GM12878 (cell line): ENCODE results near the gene ZBTB24. TPM values are rescaled to one million over a fixed set of nuclear protein-coding genes. Genes with fewer than 3 reads are reported as not detected.

ENCODE experiments used
- ATAC-seq: fragments of 200-7000 bp; cut with Tn5 transposase; 3 replicates; pipeline ENCODE4 v1.9.1; 2020; ENCODE audit warnings: mild to moderate bottlenecking, moderate library complexity
- BruUV-seq: library from RNA; stranded (reverse); fragments of 400-500 nt; replicated peaks from 2 replicates; lab custom pipeline; 2021; lab: Mats Ljungman, UMichigan
- CTCF ChIA-PET: fragments of 300-600 bp; sonication (Branson Sonifier 250); formaldehyde crosslinking; extraction: SDS; loops from one replicate; lab custom pipeline; 2021; ENCODE audit warnings: inconsistent platforms; lab: Yijun Ruan, JAX
- POLR2A ChIA-PET: fragments of 350-600 bp; formaldehyde crosslinking; extraction: SDS; loops from one replicate; lab custom pipeline; 2021; ENCODE audit warnings: inconsistent platforms; lab: Charles Lee
- RAD21 ChIA-PET: fragments of 300-600 bp; sonication (Branson Sonifier 250); formaldehyde crosslinking; loops from one replicate; lab custom pipeline; 2023; ENCODE audit warnings: antibody characterized with exemption; ENCODE audit not compliant: unreplicated experiment; lab: Charles Lee
- SMC1A ChIA-PET: fragments of 300-600 bp; sonication (Branson Sonifier 250); formaldehyde crosslinking; loops from one replicate; lab custom pipeline; 2023; ENCODE audit not compliant: unreplicated experiment, uncharacterized antibody; lab: Charles Lee
- DNase-seq: peaks from one replicate; pipeline ENCODE4 v3.0.0-alpha.2; 2011; ENCODE audit warnings: low read depth, low spot score
- FAIRE-seq: peaks from 3 replicates; lab custom pipeline; 2011; peaks lifted over from hg19 to GRCh38; lab: Jason Lieb, UNC
- H2AFZ ChIP-seq: 2 replicates; pipeline ENCODE4 v1.6.0; 2011; ENCODE audit warnings: low read depth, low read length, control low read depth; ENCODE audit not compliant: control insufficient read depth
- H3K27ac ChIP-seq: 2 replicates; pipeline ENCODE4 v1.5.1; 2011; ENCODE audit warnings: control low read depth; ENCODE audit not compliant: control insufficient read depth, insufficient read depth
- H3K27me3 ChIP-seq, 2 experiments: replicated peaks in 1 of 2; 2 replicates each; pipeline versions ENCODE4 v1.6.0 to v1.6.1; 2011; ENCODE audit warnings: low read length in 1 of 2; ENCODE audit not compliant: control insufficient read depth in 2 of 2, insufficient read depth in 2 of 2
- H3K36me3 ChIP-seq, 2 experiments: 2 replicates each; pipeline ENCODE4 v1.5.1; 2011; ENCODE audit warnings: low read length in 1 of 2; ENCODE audit not compliant: control insufficient read depth in 2 of 2, insufficient read depth in 2 of 2
- H3K4me1 ChIP-seq: 2 replicates; pipeline ENCODE4 v1.6.1; 2011; ENCODE audit warnings: mild to moderate bottlenecking, low read length, moderate library complexity, mixed read lengths; ENCODE audit not compliant: control insufficient read depth, insufficient read depth
- H3K4me2 ChIP-seq: 2 replicates; pipeline ENCODE4 v1.6.0; 2011; ENCODE audit warnings: control low read depth; ENCODE audit not compliant: control insufficient read depth, insufficient read depth
- H3K4me3 ChIP-seq: fragments of 200-600 bp; sonication (generic); 2 replicates; pipeline ENCODE4 v1.5.1; 2016
- H3K79me2 ChIP-seq: 2 replicates; pipeline ENCODE4 v1.6.0; 2011; ENCODE audit warnings: low read length; ENCODE audit not compliant: control insufficient read depth, insufficient read depth
- H3K9ac ChIP-seq: 2 replicates; pipeline ENCODE4 v1.8.0; 2011; ENCODE audit warnings: low read length, control low read depth, mixed read lengths; ENCODE audit not compliant: control insufficient read depth, insufficient read depth
- H3K9me3 ChIP-seq: replicated peaks from 3 replicates; pipeline ENCODE4 v1.5.1; 2011; ENCODE audit warnings: mild to moderate bottlenecking, low read length; ENCODE audit not compliant: control insufficient read depth, insufficient read depth
- H4K20me1 ChIP-seq: 2 replicates; pipeline ENCODE4 v1.6.0; 2011; ENCODE audit not compliant: control insufficient read depth, insufficient read depth
- ASH2L ChIP-seq: fragments of 300-600, 200-600 bp; sonication (generic); IDR thresholded peaks from 2 replicates; pipeline ENCODE4 v1.6.1; 2017; ENCODE audit warnings: low read depth, mild to moderate bottlenecking, borderline replicate concordance
- CBX5 ChIP-seq: sonication (generic); IDR thresholded peaks from 2 replicates; pipeline ENCODE4 v1.6.1; 2016; ENCODE audit warnings: low read depth, moderate library complexity, mild to moderate bottlenecking, inconsistent platforms
- CTCF ChIP-seq, 3 experiments: IDR thresholded peaks in 2 of 3; conservative IDR thresholded peaks in 1 of 3; 2 replicates each; pipeline ENCODE4 v1.5.1; 2011; ENCODE audit warnings: low read depth in 3 of 3, low read length in 3 of 3, mild to moderate bottlenecking in 3 of 3, control low read depth in 2 of 3, moderate library complexity in 2 of 3, inconsistent platforms in 1 of 3, mixed read lengths in 1 of 3; ENCODE audit not compliant: control insufficient read depth in 2 of 3, insufficient read depth in 1 of 3; ENCODE audit errors: extremely low read depth in 1 of 3
- CUX1 ChIP-seq: IDR thresholded peaks from 2 replicates; pipeline ENCODE4 v1.6.1; 2012; ENCODE audit warnings: improper control_type of control experiment, low read depth, low read length; ENCODE audit not compliant: insufficient replicate concordance
- EED ChIP-seq: sonication (generic); IDR thresholded peaks from 2 replicates; pipeline ENCODE4 v1.6.1; 2016; ENCODE audit warnings: antibody characterized with exemption, low read depth
- HCFC1 ChIP-seq: fragments of 150-350 bp; IDR thresholded peaks from 2 replicates; pipeline ENCODE4 v1.6.1; 2014; ENCODE audit warnings: low read length
- IRF3 ChIP-seq: fragments of 450-650 bp; IDR thresholded peaks from 2 replicates; pipeline ENCODE4 v1.6.1; 2014; ENCODE audit warnings: mild to moderate bottlenecking
- NFXL1 ChIP-seq: fragments of 450-650 bp; IDR thresholded peaks from 2 replicates; pipeline ENCODE4 v1.6.1; 2017; ENCODE audit warnings: antibody characterized with exemption, mild to moderate bottlenecking, borderline replicate concordance
- PML ChIP-seq: IDR thresholded peaks from 2 replicates; pipeline ENCODE4 v1.6.1; 2012; ENCODE audit warnings: low read length, inconsistent platforms
- POU2F2 ChIP-seq: IDR thresholded peaks from 3 replicates; pipeline ENCODE4 v1.6.1; 2011; ENCODE audit warnings: low read depth, mild to moderate bottlenecking, low read length, borderline replicate concordance
- RAD51 ChIP-seq: fragments of 450-650 bp; IDR thresholded peaks from 2 replicates; pipeline ENCODE4 v1.6.1; 2016; ENCODE audit warnings: moderate library complexity, mild to moderate bottlenecking, inconsistent platforms
- RCOR1 ChIP-seq: conservative IDR thresholded peaks from 2 replicates; pipeline ENCODE4 v1.6.1; 2012; ENCODE audit warnings: low read depth, low read length, improper control_type of control experiment
- SMARCA5 ChIP-seq: fragments of 450-650 bp; IDR thresholded peaks from 2 replicates; pipeline ENCODE4 v1.6.1; 2017; ENCODE audit warnings: mild to moderate bottlenecking
- SUPT20H ChIP-seq: IDR thresholded peaks from 2 replicates; pipeline ENCODE4 v1.6.1; 2011; ENCODE audit warnings: low read depth, mild to moderate bottlenecking, low read length, moderate library complexity, borderline replicate concordance; ENCODE audit not compliant: control insufficient read depth
- YY1 ChIP-seq: IDR thresholded peaks from 2 replicates; pipeline ENCODE4 v1.6.1; 2011; ENCODE audit warnings: low read depth, mild to moderate bottlenecking, low read length
- WGBS: methylation state at CpG from one replicate; pipeline ENCODE4 v1.1.6; 2016; ENCODE audit warnings: low lambda C conversion rate; ENCODE audit not compliant: insufficient replicate concordance, insufficient coverage; ENCODE audit errors: missing lambda C conversion rate; 5-methylcytosine and 5-hydroxymethylcytosine counted together
- in situ Hi-C: fragments of 300-500 bp; cut with MboI; formaldehyde crosslinking; loops from 9 replicates; pipeline ENCODE4 v1.14.3; 2018; ENCODE audit warnings: mixed read lengths
- intact Hi-C: fragments of 100-400 bp; cut with micrococcal nuclease; formaldehyde crosslinking; loops from one replicate; pipeline ENCODE4 v1.14.2; 2022; ENCODE audit not compliant: unreplicated experiment
- polyA plus RNA-seq, 11 experiments: library from polyadenylated mRNA; depleted of rRNA in 4 of 11; unstranded in 6 of 11; stranded (reverse) in 5 of 11; fragments of >200 nt; fragmentation: Nextera tagmentation in 4 of 11; fragmentation: Illumina TruSeq in 1 of 11; extraction: Ambion mirVana in 4 of 11; extraction: Trizol in 1 of 11; gene quantifications; 1 replicate in 1 of 11; 2 replicates in 10 of 11; pipeline versions ENCODE4 v1.2.1 to v1.2.3, GENCODE V29; 2011 to 2016; ENCODE audit warnings: inconsistent platforms in 2 of 11, missing spikeins in 2 of 11, low read depth in 1 of 11
- total RNA-seq, 4 experiments: library from RNA; depleted of rRNA in 3 of 4; stranded (reverse); fragments of >200 nt in 3 of 4; fragmentation: Illumina TruSeq in 1 of 4; extraction: Trizol in 1 of 4; gene quantifications; 2 replicates each; pipeline versions ENCODE4 v1.2.1 to v1.2.3, GENCODE V29; 2013 to 2021

Gene ZBTB24
- total and polyA plus RNA-seq, 10 of the 15 experiments (the other 5 are each of a cell fraction or from before 2014, with no cell fraction given), result 2.9 to 17.7 (median 8.5) TPM

- no peak for ATAC-seq
- TF ChIP-seq ASH2L, result no peak
- TF ChIP-seq HCFC1, result no peak
- TF ChIP-seq CUX1, result no peak
- no peak for TF ChIP-seq CBX5
- TF ChIP-seq SMARCA5, result no peak
- no peak for TF ChIP-seq YY1
- no peak for TF ChIP-seq SUPT20H
- TF ChIP-seq POU2F2, result no peak
- TF ChIP-seq IRF3, result no peak
- TF ChIP-seq CTCF (IDR thresholded peaks at IDR 0.05 in 2 of 3, conservative IDR thresholded peaks at IDR 0.05 in 1 of 3; ENCODE audit: control insufficient read depth in 2 of 3, extremely low read depth in 1 of 3, insufficient read depth in 1 of 3, low read depth in 3 of 3, low read length in 3 of 3), result no peak
- TF ChIP-seq NFXL1, result no peak
- no peak for TF ChIP-seq RCOR1
- TF ChIP-seq RAD51, result no peak
- no peak for TF ChIP-seq PML
- TF ChIP-seq EED, result no peak
Measured at GRCh38 chr6:109461733-109462526, 21.1 kb downstream of the ZBTB24 start.

More at GRCh38 chr6:109461733-109462526, 21.1 kb downstream of the ZBTB24 start:
- WGBS, result 33% methylated on average over 1 of the region's 1 CpG
- Histone ChIP-seq H4K20me1 (no peaks in the 10 kb centered on the region), H3K79me2 (peaks cover 20% of the 10 kb centered on the region), H3K4me1 (peaks cover 34% of the 10 kb centered on the region), H3K4me3 (no peak overlapping the region), H3K27ac (no peak overlapping the region), H3K9me3 (no peaks in the 10 kb centered on the region; the same call in 1 of the 3 replicates), H3K4me2 (no peak overlapping the region), H3K36me3 (peaks cover 6 to 28% of the 10 kb centered on the region in 2 experiments), H2AFZ (no peak overlapping the region), H3K9ac (no peak overlapping the region), H3K27me3 (no peaks in the 10 kb centered on the region)
- ChIA-PET CTCF (interaction anchor here (5.2 kb wide), 1 partner anchor 19 kb away, joined by 35 read pairs; the partner anchor contains the start of gene ZBTB24), SMC1A (interaction anchor here (2.9 to 10.1 kb wide), 3 partner anchors 10 to 77 kb away, joined by 6 to 148 read pairs (median 16); partner anchors contain the start of gene ZBTB24), RAD21 (interaction anchor here (10.1 kb wide), 1 partner anchor 18 kb away, joined by 97 read pairs; the partner anchor contains the start of gene ZBTB24), POLR2A (interaction anchor here (13.1 kb wide), 1 partner anchor 20 kb away, joined by 132 read pairs; the partner anchor contains the start of gene ZBTB24)
- BruUV-seq, result no TSS peak
- in situ Hi-C loops, result no loop called here
- FAIRE-seq, result peak; percentile 23
- no peak for DNase-seq
- intact Hi-C loops, result no loop called here
